ENCODE results near the gene KRTAP3-2. TPM values are rescaled to one million over a fixed set of nuclear protein-coding genes. Genes with fewer than 3 reads are reported as not detected.
"Not testable (repeated sequence)": the region's sequence is repeated elsewhere in the genome, so short reads cannot be mapped to it uniquely, and the experiment has no call there.

The KRTAP3-2 gene
- total and polyA plus RNA-seq, 2 donors (not counting 1 experiment from before 2014, with no cell fraction given), result not detected

GRCh38 chr17:41037853-41038350 lies 38.2 kb upstream of the KRTAP3-2 start:
- intact Hi-C loops (cut with micrococcal nuclease), result no loop called here
- no peak overlapping the region for H3K9ac ChIP-seq (ENCODE audit: low read length)
- no peak overlapping the region for H3K4me2 ChIP-seq (replicated peaks; ENCODE audit: low read depth, low read length, poor library complexity, severe bottlenecking)
- 80% methylated on average over 1 of the region's 2 CpGs for WGBS (ENCODE audit: insufficient coverage)
- DNase-seq (no peak), ATAC-seq (ENCODE audit: low read depth) (no peak)
- H3K79me2 ChIP-seq (ENCODE audit: control insufficient read depth, insufficient read depth, low read length), result no peaks in the 10 kb centered on the region
- Mint-ChIP-seq H3K4me1 (no peaks in the 10 kb centered on the region), H3K27me3 (peaks cover 39% of the 10 kb centered on the region), H3K9me3 (ENCODE audit: insufficient read depth) (peaks cover 5% of the 10 kb centered on the region), H3K4me3 (no peak overlapping the region), H3K27ac (no peak overlapping the region)
- no peak overlapping the region for H3K4me3 ChIP-seq (ENCODE audit: control extremely low read depth in 1 of 5, extremely low read depth in 1 of 5, insufficient read depth in 1 of 5, low read depth in 2 of 5, low read length in 4 of 5)
- H3K36me3 ChIP-seq (replicated peaks in 1 of 2; ENCODE audit: control extremely low read depth in 1 of 2, control insufficient read depth in 1 of 2, extremely low read depth in 1 of 2, insufficient read depth in 2 of 2, low read length in 1 of 2), result no peaks in the 10 kb centered on the region
- CTCF ChIA-PET, result no interaction called here
- peaks cover 0 to 3% (median 0%) of the 10 kb centered on the region in 3 donors for H3K9me3 ChIP-seq (ENCODE audit: control extremely low read depth in 1 of 3, control insufficient read depth in 2 of 3, insufficient read depth in 1 of 3, low read length in 2 of 3)
- H4K20me1 ChIP-seq (ENCODE audit: control insufficient read depth, insufficient read depth, low read length, poor library complexity, severe bottlenecking), result no peaks in the 10 kb centered on the region
- H3K27me3 ChIP-seq (replicated peaks in 1 of 4; ENCODE audit: control extremely low read depth in 1 of 4, control insufficient read depth in 3 of 4, insufficient read depth in 4 of 4, low read length in 3 of 4), result peaks cover 0 to 4% (median 0%) of the 10 kb centered on the region in 4 experiments
- no peak overlapping the region for H2AFZ ChIP-seq (ENCODE audit: insufficient read depth, low read depth, low read length, poor library complexity, severe bottlenecking)
- no peaks in the 10 kb centered on the region for H3K4me1 ChIP-seq (ENCODE audit: control insufficient read depth in 2 of 2, insufficient read depth in 2 of 2, low read length in 2 of 2)
- POLR2A ChIA-PET, result no interaction called here
- no peak for TF ChIP-seq EZH2 (IDR thresholded peaks at IDR 0.05; ENCODE audit: borderline replicate concordance, insufficient read depth, low read depth, low read length, poor library complexity, severe bottlenecking)
- TF ChIP-seq, protein P1, sequence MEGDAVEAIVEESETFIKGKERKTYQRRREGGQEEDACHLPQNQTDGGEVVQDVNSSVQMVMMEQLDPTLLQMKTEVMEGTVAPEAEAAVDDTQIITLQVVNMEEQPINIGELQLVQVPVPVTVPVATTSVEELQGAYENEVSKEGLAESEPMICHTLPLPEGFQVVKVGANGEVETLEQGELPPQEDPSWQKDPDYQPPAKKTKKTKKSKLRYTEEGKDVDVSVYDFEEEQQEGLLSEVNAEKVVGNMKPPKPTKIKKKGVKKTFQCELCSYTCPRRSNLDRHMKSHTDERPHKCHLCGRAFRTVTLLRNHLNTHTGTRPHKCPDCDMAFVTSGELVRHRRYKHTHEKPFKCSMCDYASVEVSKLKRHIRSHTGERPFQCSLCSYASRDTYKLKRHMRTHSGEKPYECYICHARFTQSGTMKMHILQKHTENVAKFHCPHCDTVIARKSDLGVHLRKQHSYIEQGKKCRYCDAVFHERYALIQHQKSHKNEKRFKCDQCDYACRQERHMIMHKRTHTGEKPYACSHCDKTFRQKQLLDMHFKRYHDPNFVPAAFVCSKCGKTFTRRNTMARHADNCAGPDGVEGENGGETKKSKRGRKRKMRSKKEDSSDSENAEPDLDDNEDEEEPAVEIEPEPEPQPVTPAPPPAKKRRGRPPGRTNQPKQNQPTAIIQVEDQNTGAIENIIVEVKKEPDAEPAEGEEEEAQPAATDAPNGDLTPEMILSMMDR (IDR thresholded peaks at IDR 0.05), result no peak
- H3K27ac ChIP-seq (ENCODE audit: low read length in 2 of 2), result no peak overlapping the region

DNA sequence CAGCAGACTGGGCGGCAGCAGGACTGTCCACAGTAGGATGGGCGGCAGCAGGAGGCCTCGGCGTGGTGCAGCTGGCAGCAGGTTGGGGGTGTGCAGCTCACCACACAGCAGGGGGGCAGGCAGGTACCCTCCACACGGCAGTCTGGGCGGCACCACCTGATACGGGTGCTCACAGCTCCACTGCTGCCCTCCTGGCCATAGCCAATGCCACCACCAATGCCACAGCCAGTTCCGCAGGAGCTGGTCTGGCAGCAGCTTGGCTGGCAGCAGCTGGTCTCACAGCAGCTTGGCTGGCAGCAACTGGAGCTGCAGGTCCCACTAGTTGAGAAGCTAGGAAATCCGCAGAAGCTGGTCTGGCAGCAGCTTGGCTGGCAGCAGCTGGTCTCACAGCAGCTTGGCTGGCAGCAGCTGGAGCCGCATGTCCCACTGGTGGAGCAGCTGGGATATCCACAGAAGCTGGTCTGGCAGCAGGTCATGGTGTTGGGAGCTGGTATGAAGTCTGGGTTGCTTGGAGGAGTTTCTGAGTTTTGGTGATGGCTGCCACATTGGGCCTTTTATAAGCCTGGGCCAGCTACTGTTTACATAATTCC lies 34.7 kb upstream of the KRTAP3-2 start, which contains the start of gene KRTAP1-3:
TSS of gene KRTAP1-3 (minus strand) at position 529 of the 590 bp plus-strand sequence. CDS start at position 476, 53 bp downstream.
- H3K27ac Mint-ChIP-seq; DNase-seq; H3K36me3 ChIP-seq (replicated peaks in 1 of 2; ENCODE audit: control extremely low read depth in 1 of 2, control insufficient read depth in 1 of 2, extremely low read depth in 1 of 2, insufficient read depth in 2 of 2, low read length in 1 of 2); H2AFZ ChIP-seq (ENCODE audit: insufficient read depth, low read depth, low read length, poor library complexity, severe bottlenecking); H3K4me1 ChIP-seq (ENCODE audit: control insufficient read depth in 2 of 2, insufficient read depth in 2 of 2, low read length in 2 of 2); H3K27me3 ChIP-seq (replicated peaks in 1 of 4; ENCODE audit: control extremely low read depth in 1 of 4, control insufficient read depth in 3 of 4, insufficient read depth in 4 of 4, low read length in 3 of 4); H3K4me3 Mint-ChIP-seq; H3K9ac ChIP-seq (ENCODE audit: low read length); H3K4me1 Mint-ChIP-seq; H3K9me3 ChIP-seq (ENCODE audit: control extremely low read depth in 1 of 3, control insufficient read depth in 2 of 3, insufficient read depth in 1 of 3, low read length in 2 of 3); H4K20me1 ChIP-seq (ENCODE audit: control insufficient read depth, insufficient read depth, low read length, poor library complexity, severe bottlenecking); H3K4me3 ChIP-seq (ENCODE audit: control extremely low read depth in 1 of 5, extremely low read depth in 1 of 5, insufficient read depth in 1 of 5, low read depth in 2 of 5, low read length in 4 of 5); H3K27ac ChIP-seq (ENCODE audit: low read length in 2 of 2); CTCF ChIA-PET; H3K79me2 ChIP-seq (ENCODE audit: control insufficient read depth, insufficient read depth, low read length); POLR2A ChIA-PET; H3K4me2 ChIP-seq (replicated peaks; ENCODE audit: low read depth, low read length, poor library complexity, severe bottlenecking); ATAC-seq (ENCODE audit: low read depth); H3K9me3 Mint-ChIP-seq (ENCODE audit: insufficient read depth); intact Hi-C loops (cut with micrococcal nuclease): not testable (repeated sequence)
- H3K27me3 Mint-ChIP-seq, result peaks cover 37% of the 10 kb centered on the region
- 79% methylated on average over 6 of the region's 10 CpGs for WGBS (ENCODE audit: insufficient coverage)

Data from B cell (primary cell).